GM12865 (cell line): ENCODE data around the gene HOXC10.

ENCODE experiments used
- DNase-seq: peaks from one replicate; pipeline ENCODE4 v3.0.0; 2010; ENCODE audit warnings: low read depth
- H3K4me3 ChIP-seq: 2 replicates; pipeline ENCODE4 v1.5.1; 2011; ENCODE audit warnings: mild to moderate bottlenecking, low read depth, low read length, control low read depth
- CTCF ChIP-seq: IDR thresholded peaks from 2 replicates; pipeline ENCODE4 v1.5.1; 2011; ENCODE audit warnings: low read length, control low read depth, low read depth, inconsistent platforms; ENCODE audit not compliant: insufficient read depth; ENCODE audit errors: missing control alignments

Gene HOXC10

GRCh38 chr12:54037360-54038283 is 52.7 kb downstream of the HOXC10 start:
- H3K4me3 ChIP-seq, result no peak overlapping the region
- no peak for TF ChIP-seq CTCF
- no peak for DNase-seq

GRCh38 chr12:54038284-54038870 is 53.4 kb downstream of the HOXC10 start:
- no peak overlapping the region for H3K4me3 ChIP-seq
- DNase-seq, result no peak
- no peak for TF ChIP-seq CTCF

GRCh38 chr12:54038871-54039414 is 54.0 kb downstream of the HOXC10 start:
- TF ChIP-seq CTCF, result no peak
- DNase-seq, result no peak
- no peak overlapping the region for H3K4me3 ChIP-seq

GRCh38 chr12:54039417-54040147 is 54.6 kb downstream of the HOXC10 start:
- no peak overlapping the region for H3K4me3 ChIP-seq
- DNase-seq, result no peak
- TF ChIP-seq CTCF, result no peak
